HG02798 (cell line): Measurements from ENCODE around the gene DISP3.

Experiments
- ATAC-seq: cut with Tn5 transposase; IDR thresholded peaks from one replicate; pipeline ENCODE4 v1.9.1; 2021; ENCODE audit warnings: mild to moderate bottlenecking; ENCODE audit not compliant: unreplicated experiment, poor library complexity

DISP3 gene

DNA sequence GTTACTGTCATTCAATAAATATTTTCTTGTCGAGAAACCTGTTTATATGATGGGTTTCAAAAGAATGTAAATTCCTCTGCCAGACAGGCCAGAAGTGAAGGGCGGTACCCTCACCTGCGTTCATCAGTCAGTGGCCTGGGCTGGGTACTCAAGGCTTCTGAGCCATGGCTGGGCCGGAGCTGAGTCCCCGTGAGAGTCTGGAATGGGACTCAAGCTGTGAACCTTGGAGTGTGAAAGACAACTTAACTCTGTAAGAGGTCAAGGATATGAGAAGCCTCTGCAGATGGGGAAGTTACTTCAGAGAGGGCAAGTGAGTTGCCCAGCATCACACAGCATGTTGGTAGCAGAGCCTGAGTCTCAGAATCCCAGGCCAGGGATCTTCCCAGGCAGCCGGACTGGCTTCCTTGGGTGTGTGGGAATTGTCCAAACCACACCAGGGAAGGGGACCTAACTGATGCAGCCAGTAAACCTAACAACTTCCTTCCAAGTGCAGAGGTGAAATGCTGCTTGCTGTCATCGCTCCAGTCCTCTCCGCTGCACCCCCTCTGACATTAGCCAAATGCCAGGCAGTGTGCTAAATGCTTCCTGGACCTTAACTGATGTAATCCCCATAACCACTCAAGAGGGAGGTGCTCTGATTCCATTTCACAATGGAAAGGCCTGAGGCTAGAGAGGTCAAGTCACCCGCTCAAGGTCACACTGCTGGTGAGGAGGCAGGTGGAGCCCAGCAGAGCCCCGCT is 4.8 kb downstream of the DISP3 start:
- ATAC-seq, result no peak

DNA sequence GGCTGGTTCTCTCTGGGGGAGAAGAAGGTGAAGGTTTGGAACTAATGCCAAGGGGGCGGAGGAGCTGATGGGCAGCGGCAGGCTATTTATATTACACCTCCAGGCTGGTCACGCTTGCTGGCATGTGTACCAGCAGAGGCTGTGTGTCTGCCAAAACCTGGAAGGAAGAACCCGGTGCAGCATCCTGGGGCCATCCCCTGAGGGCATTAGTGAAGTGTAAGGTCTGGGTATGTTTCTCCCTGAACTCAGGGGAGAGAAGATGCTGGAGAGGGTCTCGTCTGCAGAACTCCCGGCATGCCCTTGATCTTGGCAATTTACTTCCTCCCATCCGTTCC is 5.3 kb downstream of the DISP3 start:
- ATAC-seq, result no peak

DNA sequence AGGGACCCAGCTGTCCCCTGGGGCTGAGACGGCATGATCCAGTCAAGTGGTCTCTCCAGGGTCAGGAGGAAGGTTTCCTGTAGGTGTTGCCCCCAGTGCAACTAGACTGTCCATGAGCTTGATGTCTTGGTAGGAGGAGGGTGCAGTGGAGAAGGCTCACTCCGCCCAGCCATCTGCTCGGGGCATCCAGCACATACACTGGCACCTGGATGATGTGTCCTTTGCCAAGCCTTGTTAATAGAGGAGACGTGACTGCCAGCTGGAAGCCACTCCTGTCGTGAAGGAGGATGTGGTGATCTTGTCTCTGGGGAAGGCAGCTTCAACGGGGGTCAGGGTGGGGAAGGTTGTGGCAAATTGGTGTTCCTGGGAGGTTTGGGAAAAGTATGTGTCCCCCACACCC is 6.2 kb downstream of the DISP3 start:
- ATAC-seq, result no peak

DNA sequence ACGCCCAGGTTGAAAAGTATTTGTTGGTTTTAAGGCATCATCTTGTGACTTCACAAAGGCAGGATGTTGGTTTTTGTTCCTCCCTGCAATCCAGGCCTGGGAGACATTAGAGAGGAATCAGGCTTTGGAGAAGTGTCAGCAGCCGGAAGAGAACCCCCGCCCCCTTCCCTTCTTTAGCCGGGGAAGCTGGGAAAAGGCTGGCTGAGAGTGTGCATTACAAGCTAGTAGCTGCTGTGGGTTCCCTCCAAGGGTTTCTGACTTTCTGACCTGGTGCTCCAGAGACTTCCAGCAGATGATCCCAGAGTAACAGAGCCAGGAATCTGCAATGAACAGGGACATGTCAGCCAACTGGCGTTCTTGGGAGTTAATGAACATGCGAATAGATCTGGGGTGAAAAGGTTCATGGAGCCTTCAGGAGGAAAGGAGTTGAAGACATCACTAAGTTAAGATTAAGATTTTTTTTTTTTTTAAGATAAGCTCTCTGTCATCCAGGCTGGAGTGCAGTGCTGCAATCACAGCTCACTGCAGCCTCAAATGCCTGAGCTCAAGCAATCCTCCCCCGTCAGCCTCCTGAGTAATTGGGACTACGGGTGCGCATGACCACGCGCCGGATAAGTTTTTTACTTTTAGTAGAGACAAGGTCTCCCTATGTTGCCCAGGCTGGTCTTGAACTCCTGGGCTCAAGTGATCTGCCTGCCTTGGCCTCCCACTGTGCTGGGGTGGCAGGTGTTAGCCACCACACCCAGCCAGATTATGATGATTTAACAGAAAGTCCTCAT is 7.5 kb downstream of the DISP3 start:
- ATAC-seq, result no peak

DNA sequence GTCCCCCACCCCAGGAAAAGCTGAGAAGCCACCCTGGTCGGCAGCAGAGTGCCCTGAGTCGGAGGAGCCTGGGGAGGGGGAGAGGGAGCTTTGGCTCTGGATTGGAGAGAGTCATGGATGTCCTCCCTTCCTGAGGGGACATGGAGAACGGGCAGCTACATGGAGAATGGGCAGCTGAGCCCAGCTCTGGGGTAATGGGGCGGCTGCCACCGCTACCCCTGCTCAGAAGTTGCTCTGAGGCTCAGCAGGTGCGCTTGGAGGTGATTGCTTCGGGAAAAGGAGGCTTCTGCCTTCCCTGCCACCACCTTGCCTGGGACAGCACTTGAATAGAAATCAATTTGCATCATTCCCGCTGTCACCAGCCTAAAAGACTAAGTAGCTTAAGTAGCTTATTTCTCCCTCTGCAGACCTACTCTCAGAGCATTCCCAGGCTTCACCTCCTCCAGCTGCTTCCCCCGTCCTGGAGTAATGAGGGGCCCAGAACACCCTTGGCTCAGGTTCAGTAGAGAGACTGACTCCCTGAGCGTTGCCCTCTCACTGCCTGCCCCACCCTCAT is 8.3 kb downstream of the DISP3 start:
- ATAC-seq, result no peak

DNA sequence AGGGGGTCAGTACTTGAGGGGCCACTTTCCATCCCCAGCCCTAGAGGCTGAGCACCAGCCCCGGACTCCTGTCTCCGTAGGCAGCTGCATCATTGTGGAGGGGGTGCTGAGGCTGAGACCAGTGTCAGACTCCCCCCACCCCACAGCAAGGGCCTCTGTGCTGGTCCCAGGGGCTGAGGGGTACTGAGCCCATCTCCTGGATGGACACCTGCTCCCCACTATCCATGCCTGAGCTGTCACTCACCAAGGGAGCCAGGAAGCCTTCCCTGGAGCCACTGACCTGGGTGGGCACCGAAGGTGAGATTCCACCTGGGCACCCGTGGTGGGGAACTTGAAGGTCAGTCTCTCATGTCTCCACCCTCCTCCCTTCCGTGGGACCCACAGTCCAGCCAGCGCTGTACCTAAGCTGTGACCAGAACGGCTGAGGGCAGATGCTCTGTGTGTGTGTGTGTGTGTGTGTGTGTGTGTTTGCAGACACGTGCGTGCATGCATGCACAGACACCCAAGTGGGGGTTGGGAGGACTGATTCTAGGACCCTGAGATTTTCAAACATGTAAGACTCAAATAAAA is 9.3 kb downstream of the DISP3 start:
- no peak for ATAC-seq

DNA sequence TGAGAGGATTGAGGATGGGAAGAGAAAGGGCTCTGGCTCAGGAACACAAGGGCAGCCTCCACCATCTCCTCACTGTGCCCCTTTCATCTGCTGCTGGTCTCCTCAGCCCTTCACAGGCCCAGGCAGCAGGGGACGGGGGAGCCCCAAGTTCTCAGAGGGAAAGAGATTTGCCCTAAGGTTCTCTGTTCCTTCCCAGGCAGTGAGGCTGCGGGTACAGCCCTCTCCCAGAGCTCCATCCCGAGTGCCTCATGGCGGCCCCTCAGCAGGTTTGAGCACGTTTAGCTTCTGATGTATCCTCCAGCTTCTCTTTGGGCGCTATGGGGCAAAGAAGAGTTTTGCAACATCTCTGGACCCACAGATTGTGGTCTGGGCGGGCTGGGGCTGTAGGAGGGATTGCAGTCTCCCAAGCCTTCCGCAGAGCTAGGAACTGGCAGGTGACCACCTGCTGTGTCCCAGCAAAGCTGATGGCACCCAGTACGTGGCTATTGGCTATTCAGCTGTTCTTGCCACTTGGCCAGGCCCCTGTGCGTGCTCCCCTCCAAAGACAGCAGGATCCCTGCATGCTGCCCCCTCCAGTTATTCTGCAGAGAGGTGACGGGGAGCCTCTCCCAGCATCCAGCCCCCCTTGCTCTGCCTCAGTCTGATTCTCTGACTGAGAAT is 10.1 kb downstream of the DISP3 start:
- no peak for ATAC-seq

DNA sequence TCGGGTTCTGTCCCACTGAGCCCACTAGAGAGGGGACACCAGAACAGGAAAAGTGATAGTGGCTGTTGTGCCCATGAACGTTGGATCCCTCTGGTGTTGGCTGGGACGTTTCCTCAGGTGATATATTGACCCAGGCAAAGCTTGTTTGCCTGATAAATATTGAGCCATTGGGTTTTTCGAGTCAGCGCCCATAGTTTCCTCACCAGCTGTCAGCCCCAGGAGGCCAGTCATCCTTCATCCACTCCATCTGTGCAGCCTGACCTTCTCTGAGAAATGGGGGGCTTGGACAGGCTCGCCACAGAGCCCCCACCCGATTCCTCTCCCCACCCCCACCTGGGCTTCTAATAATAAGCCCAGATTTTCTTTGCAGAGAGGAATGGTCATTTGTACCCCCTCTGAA is 13.3 kb downstream of the DISP3 start:
- ATAC-seq, result no peak

DNA sequence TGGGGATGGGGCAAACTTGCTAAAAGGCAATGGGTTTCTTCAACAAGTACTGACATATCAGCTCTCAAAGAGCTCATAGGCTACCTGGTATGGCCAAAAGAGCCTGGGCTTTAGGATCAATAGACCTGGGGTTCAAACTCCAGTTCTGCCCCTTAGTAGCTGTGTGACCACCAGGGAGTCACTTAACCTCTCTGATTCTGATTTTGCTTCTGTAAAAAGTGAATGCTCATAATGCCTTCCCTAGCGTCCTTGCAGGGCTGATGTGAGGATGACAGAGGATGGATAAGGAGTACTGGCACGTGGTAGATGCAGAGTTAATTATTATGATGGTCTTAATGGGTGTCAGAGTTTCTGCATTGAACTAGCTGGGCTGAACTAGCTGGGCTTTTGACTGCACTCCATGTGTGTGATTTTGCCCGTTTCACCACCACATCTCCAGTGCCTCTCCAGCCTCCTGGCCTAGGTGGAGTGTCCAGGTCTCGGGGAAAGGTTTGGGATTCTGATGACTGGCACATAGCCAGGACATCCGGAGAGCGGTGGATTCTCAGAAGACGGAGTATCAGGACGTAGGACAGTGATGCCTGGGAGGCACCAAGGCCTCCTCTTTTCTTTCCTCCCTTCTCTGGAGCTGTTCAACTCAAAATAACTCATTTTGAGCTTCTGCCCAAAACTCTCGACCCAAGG is 15.2 kb downstream of the DISP3 start:
- no peak for ATAC-seq

DNA sequence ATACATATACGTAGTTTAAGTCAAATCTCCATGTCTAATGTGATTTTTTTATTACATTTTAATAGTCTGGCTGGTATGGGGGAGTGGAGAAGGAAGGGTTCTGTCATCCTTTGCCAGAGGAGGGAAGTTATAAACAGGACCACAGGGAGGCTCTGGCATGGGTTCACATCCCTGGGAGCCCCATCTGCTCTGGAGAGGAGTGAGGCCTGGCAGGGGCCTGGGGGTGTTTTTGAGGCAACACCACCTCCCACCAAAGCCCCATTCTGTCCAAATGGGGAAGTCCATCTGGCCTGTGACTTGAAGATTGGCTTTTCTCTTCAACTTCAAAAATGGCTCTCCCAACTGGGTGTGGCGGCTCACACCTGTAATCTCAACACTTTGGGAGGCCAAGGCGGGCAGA is 15.8 kb downstream of the DISP3 start:
- ATAC-seq, result no peak

DNA sequence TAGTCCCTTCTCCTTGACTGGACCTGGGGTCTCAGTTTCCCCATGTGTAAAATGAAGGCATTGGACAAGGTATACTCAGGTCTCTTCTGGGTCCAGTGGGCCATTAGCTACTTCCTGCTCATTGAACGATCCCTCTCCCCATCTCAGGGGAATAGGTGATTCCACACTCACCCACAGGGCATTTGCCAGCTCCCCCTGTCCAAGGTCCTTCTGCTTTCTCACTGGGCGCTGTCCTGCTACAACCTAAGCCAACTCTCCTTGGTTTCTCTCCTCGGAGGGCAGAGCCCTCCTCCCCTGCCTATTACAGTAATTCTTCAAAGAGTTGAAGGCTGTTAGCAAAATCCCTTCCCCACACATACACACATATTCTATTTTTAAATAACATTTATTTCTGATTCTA is 16.6 kb downstream of the DISP3 start:
- ATAC-seq, result no peak

DNA sequence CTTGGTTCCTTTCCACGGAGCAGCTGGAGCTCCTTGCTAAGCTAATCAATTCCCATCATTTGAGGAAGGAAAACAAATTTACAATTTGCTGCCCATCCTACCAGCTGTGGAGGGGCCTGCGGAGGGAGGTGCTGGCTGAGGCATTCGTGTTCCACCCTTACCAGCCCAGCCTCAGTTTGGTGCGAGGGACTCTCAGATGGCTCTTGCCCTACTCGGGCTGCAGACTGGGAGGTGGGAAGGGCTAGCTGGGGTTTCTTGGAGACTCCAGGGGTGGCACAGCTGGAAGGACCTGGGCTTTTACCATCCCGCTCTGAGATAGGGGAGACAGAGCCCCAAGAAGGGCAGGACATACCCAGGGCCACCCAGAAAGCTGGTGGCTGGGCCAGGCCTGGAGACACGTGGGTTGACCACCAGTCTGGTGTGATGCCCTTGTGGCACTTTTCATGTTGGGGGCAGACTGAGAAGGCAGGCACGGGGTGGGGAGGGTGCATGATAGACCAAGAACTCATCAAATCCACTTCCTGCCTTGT is 17.7 kb downstream of the DISP3 start:
- no peak for ATAC-seq

DNA sequence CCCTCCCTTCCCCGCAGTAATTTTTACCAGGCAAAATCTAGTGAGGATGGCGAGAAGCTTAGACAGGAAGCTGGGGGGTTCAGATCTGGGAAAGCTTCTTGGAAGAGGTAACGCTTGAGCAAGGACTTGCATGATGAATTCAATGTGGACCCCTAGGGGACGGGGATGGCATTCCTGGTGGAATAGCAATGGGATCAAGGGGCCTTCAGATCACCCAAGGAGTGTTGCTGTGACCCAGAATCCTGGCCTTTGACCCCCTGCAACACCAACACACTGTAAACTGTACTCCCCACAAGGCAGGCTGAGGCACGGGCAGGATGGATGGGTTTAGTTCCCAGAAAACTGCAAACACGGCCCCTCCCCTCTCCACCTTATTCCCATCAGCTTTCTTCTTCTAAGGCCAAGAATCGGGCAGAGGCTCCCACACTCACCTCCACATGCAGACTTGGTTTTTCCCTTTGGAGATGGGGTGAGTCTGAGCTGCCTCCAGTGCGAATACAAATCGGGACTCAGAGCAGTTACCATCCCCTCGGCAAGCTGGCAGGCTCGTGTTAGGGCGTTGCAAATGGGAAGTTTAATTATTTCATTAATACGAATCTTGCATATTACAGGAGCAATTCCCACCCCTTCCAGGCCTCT is 20.1 kb downstream of the DISP3 start:
- no peak for ATAC-seq

DNA sequence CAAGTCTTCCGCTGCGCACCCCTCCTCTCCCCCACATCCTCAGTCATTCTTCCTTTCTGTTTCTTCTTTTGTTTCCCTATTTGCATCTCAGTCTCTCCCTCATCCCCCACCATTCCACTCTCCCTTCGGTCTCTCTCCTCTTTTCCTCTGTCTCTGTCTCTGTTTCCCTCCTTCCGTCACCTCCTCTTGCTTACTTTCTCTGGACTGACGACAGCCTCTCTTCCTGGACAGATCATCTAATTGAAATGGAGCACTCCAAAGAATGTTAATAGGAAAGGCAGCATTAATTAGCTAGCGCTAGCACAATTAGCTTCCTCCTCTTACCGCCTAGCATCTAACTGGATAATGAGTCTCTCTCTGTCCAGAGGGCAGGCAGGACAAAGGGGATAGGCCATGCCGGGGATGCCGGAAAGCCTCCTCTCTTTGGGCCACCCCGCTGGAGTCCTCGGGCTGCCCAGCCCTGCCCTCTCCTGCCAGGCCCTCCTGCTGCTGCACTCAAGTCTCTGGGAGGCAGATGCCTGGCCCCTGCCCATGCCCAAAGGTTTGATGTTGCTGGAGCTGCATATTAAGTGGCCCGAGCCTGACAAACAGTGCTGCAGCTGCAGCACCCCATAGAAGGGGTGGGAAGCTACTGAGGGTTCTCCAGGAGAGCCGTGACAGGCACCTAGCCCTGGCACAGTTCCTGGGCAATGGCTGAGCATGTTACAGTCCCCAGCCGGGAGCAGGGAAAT is 20.8 kb downstream of the DISP3 start:
- ATAC-seq, result no peak

DNA sequence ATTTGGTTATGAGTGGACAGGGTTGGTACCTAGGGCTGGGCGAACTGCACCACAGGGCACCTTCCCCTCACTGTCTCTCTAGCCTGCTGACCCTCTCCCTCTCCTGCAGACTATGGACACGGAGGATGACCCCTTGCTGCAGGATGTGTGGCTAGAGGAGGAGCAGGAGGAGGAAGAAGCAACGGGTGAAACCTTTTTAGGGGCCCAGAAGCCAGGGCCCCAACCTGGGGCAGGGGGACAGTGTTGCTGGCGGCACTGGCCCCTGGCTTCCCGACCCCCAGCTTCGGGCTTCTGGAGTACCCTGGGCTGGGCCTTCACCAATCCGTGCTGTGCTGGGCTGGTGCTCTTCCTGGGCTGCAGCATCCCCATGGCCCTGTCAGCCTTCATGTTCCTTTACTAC is 21.9 kb downstream of the DISP3 start:
- no peak for ATAC-seq

DNA sequence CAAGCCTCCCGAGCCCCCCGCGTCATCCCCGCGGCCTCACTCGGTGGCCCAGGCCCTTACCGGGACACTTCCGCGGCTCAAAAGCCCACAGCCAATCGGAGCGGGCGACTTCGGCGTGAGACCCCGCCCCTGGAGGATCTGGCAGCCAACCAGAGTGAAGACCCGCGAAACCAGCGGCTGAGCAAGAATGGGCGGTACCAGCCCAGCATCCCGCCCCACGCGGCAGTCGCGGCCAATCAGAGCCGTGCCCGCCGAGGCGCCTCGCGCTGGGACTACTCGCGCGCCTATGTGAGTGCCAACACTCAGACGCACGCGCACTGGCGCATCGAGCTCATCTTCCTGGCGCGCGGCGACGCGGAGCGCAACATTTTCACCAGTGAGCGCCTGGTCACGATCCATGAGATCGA is 22.5 kb downstream of the DISP3 start:
- ATAC-seq, result no peak

DNA sequence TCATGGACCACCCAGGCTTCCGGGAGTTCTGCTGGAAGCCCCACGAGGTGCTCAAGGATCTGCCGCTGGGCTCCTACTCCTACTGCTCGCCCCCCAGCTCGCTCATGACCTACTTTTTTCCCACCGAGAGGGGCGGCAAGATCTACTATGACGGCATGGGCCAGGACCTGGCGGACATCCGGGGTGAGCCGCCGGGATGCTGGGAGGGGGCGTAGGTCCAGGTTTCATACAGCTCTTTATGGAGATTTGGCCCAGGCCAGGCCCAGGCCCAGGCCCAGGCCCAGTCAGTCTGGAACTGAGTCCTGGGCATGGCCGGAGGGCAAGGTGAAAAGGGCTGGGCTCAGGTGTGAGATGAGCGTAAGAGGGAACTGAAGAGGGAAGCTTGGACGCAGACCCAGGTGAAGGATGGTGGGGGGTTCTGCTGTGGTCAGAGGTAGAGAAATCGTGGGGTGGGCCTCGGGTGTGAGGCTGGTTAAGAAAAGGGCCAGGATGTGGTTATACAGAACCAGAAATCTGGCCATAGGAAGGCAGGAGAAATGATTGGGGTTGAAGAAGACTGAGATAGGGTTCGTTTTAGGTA is 23.0 kb downstream of the DISP3 start:
- no peak for ATAC-seq

DNA sequence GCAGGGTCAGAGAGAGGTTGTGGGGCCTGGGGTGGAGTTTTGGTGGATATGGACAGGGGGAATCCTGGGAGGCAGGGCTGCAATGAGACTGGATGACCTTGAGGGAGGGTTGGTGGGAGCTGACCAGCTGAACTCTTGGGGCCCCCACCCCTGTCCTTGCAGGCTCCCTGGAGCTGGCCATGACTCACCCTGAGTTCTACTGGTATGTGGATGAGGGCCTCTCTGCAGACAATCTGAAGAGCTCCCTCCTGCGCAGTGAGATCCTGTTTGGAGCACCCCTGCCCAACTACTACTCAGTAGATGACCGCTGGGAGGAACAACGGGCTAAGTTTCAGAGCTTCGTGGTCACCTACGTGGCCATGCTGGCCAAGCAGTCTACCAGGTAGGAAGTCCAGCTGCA is 23.6 kb downstream of the DISP3 start:
- ATAC-seq, result no peak

DNA sequence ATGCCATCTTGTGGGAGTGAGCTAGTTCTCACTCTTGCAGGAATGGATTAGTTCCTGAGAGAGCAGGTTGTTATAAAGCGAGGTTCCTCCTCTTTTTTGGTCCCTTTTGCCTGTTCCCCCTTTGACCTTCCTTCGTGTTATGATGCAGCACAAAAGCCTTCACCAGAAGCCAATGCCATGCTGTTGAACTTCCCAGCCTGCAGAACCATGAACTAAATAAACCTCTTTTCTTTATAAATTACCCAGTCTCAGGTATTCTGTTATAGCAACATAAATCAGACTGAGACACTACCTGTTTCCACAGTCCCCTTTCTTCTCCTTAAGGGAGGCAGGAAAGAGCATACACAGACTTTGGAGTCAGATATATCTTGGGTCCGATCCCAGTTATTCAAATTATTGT is 25.6 kb downstream of the DISP3 start:
- no peak for ATAC-seq
